Measurements from ENCODE around the gene CANX. TPM values are rescaled to one million over a fixed set of nuclear protein-coding genes. Genes with fewer than 3 reads are reported as not detected.

Gene CANX
- total RNA-seq, 1 experiment from 2014 or later: 766 TPM

DNA sequence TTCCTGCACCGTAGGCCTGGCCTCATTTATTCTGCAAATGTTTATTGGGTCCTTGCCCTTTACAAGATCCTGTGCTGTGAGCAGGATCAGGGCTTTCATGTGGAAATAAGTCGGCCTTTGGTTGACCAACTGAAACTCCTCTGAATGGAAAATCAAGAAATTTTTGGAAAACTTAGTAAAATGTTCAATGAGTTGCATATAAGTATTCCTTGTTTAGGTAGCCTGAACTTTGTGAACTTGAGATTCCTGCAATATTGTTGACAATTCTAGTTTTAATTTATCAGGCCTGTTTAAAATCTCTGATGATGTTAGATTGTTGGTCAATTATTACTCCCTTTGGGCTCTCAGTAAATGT lies 35.0 kb downstream of the CANX start:
- no TSS peak for BruUV-seq (replicated peaks)

DNA sequence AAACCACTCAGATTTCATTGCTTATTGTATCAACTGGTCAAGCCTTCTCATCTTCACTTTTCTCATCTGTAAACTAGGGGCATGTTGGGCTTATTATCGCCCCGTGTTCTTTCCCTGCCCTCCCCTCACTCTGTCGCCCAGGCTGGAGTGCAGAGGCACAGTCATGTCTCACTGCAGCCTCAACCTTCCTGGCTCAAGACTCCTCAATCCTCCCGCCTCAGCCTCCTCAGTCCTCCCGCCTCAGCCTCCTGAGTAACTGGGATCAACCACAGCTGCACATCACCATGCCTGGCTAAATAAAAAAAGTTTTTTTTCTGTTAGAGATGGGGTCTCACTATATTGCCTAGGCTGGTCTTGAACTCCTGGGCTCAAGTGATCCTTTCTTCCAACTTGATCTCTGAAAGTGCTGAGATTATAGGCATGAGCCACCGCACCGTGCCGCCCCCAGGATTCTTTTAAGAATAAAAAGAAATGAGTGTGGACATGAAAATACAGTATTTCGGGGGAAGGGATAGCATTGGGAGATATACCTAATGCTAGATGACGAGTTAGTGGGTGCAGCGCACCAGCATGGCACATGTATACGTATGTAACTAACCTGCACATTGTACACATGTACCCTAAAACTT lies 35.9 kb downstream of the CANX start:
- intact Hi-C loops (cut with micrococcal nuclease): no loop called here
- Histone ChIP-seq H3K27ac (ENCODE audit: low read depth, low read length) (no peak overlapping the region), H3K4me3 (replicated peaks in 1 of 2; ENCODE audit: low read depth in 1 of 2, low read length in 2 of 2) (peak overlapping the region in 1 of 2 experiments; percentile 85; a peak in 2 of 4 replicates), H3K9me3 (ENCODE audit: control insufficient read depth in 1 of 2, insufficient read depth in 1 of 2, low read depth in 1 of 2, low read length in 2 of 2) (no peaks in the 10 kb centered on the region), H3K9me2 (ENCODE audit: insufficient read depth) (no peaks in the 10 kb centered on the region), H3K36me3 (ENCODE audit: control insufficient read depth in 1 of 2, insufficient read depth in 2 of 2, low read length in 2 of 2) (peaks cover 13 to 15% of the 10 kb centered on the region in 2 experiments; a peak in 3 of 4 replicates), H3K79me2 (ENCODE audit: insufficient read depth, low read length) (peaks cover 68% of the 10 kb centered on the region), H2AFZ (ENCODE audit: low read depth, low read length, poor library complexity, severe bottlenecking) (no peak overlapping the region), H4K20me1 (ENCODE audit: insufficient read depth) (no peaks in the 10 kb centered on the region), H3K27me3 (ENCODE audit: insufficient read depth, low read length) (no peaks in the 10 kb centered on the region), H3K4me2 (ENCODE audit: low read length) (peak overlapping the region; percentile 83), H3K4me1 (ENCODE audit: control insufficient read depth in 1 of 2, insufficient read depth in 2 of 2, low read length in 2 of 2) (peaks cover 5 to 30% of the 10 kb centered on the region in 2 experiments), H3K9ac (ENCODE audit: low read length) (peak overlapping the region; percentile 74)
- ChIA-PET CTCF (no interaction called here), POLR2A (no interaction called here), RAD21 (ENCODE audit: low non-redundant PET in 1 of 2, low total read pairs in 2 of 2, uncharacterized antibody in 2 of 2, unreplicated experiment in 2 of 2) (no interaction called here)
- TF ChIP-seq SIN3A (IDR thresholded peaks at IDR 0.05; ENCODE audit: low read depth): no peak
- no peak for TF ChIP-seq EZH2 (IDR thresholded peaks at IDR 0.05)
- TF ChIP-seq, protein P1, sequence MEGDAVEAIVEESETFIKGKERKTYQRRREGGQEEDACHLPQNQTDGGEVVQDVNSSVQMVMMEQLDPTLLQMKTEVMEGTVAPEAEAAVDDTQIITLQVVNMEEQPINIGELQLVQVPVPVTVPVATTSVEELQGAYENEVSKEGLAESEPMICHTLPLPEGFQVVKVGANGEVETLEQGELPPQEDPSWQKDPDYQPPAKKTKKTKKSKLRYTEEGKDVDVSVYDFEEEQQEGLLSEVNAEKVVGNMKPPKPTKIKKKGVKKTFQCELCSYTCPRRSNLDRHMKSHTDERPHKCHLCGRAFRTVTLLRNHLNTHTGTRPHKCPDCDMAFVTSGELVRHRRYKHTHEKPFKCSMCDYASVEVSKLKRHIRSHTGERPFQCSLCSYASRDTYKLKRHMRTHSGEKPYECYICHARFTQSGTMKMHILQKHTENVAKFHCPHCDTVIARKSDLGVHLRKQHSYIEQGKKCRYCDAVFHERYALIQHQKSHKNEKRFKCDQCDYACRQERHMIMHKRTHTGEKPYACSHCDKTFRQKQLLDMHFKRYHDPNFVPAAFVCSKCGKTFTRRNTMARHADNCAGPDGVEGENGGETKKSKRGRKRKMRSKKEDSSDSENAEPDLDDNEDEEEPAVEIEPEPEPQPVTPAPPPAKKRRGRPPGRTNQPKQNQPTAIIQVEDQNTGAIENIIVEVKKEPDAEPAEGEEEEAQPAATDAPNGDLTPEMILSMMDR (IDR thresholded peaks at IDR 0.05 in 2 of 3, conservative IDR thresholded peaks at IDR 0.05 in 1 of 3; ENCODE audit: borderline replicate concordance in 1 of 3, insufficient read depth in 1 of 3, low read depth in 2 of 3, low read length in 2 of 3): no peak
- no peak for TF ChIP-seq ZFX (IDR thresholded peaks at IDR 0.05)
- TF ChIP-seq RAD21 (IDR thresholded peaks at IDR 0.05; ENCODE audit: low read depth): no peak
- no peak for TF ChIP-seq TCF7L2 (IDR thresholded peaks at IDR 0.05; ENCODE audit: borderline replicate concordance, extremely low read depth, insufficient read depth, insufficient read length)
- no peak for TF ChIP-seq SP1 (IDR thresholded peaks at IDR 0.05; ENCODE audit: low read depth)
- no peak for TF ChIP-seq POLR2A (IDR thresholded peaks at IDR 0.05; ENCODE audit: borderline replicate concordance, extremely low read depth, insufficient read depth, insufficient read length)
- TF ChIP-seq, protein P2, sequence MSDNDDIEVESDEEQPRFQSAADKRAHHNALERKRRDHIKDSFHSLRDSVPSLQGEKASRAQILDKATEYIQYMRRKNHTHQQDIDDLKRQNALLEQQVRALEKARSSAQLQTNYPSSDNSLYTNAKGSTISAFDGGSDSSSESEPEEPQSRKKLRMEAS (IDR thresholded peaks at IDR 0.05): no peak
- no peak for TF ChIP-seq ELF1 (IDR thresholded peaks at IDR 0.05; ENCODE audit: borderline replicate concordance, low read depth)
- no TSS peak for BruUV-seq (replicated peaks)
- ATAC-seq (no peak), DNase-seq (ENCODE audit: low read depth, low spot score) (no peak)

More for the DNA sequence above, 35.0 kb downstream of the CANX start:
- Histone ChIP-seq H3K9ac (ENCODE audit: low read length) (peak overlapping the region; percentile 74), H3K9me3 (ENCODE audit: control insufficient read depth in 1 of 2, insufficient read depth in 1 of 2, low read depth in 1 of 2, low read length in 2 of 2) (no peaks in the 10 kb centered on the region), H3K27me3 (ENCODE audit: insufficient read depth, low read length) (no peaks in the 10 kb centered on the region), H3K4me2 (ENCODE audit: low read length) (peak overlapping the region; percentile 83), H3K9me2 (ENCODE audit: insufficient read depth) (no peaks in the 10 kb centered on the region), H4K20me1 (ENCODE audit: insufficient read depth) (no peaks in the 10 kb centered on the region), H3K4me3 (replicated peaks in 1 of 2; ENCODE audit: low read depth in 1 of 2, low read length in 2 of 2) (peak overlapping the region; percentile 72 to 85), H3K27ac (ENCODE audit: low read depth, low read length) (peak overlapping the region; percentile 93), H2AFZ (ENCODE audit: low read depth, low read length, poor library complexity, severe bottlenecking) (no peak overlapping the region), H3K79me2 (ENCODE audit: insufficient read depth, low read length) (peaks cover 59% of the 10 kb centered on the region), H3K4me1 (ENCODE audit: control insufficient read depth in 1 of 2, insufficient read depth in 2 of 2, low read length in 2 of 2) (peaks cover 5 to 30% of the 10 kb centered on the region in 2 experiments), H3K36me3 (ENCODE audit: control insufficient read depth in 1 of 2, insufficient read depth in 2 of 2, low read length in 2 of 2) (peaks cover 17 to 21% of the 10 kb centered on the region in 2 experiments; a peak in 3 of 4 replicates)
- intact Hi-C loops (cut with micrococcal nuclease): loop anchor here (2.0 kb wide), 1 partner anchor 63 kb away; no protein-coding TSS in a partner anchor
- POLR2A ChIA-PET: no interaction called here
- RAD21 ChIA-PET (ENCODE audit: low non-redundant PET in 1 of 2, low total read pairs in 2 of 2, uncharacterized antibody in 2 of 2, unreplicated experiment in 2 of 2): no interaction called here
- ATAC-seq (no peak), DNase-seq (ENCODE audit: low read depth, low spot score) (no peak)
- TF ChIP-seq CEBPB (IDR thresholded peaks at IDR 0.05; ENCODE audit: low read depth): 0 out of 2 replicates have a peak, but pooled peaks have one; percentile 21
- TF ChIP-seq SIN3A (IDR thresholded peaks at IDR 0.05; ENCODE audit: low read depth): no peak
- CTCF ChIA-PET: no interaction called here

All from HCT116 (cell line).